Body of pancreas (tissue), 4 donors: ENCODE measurements around the gene GULP1.

Source experiments
- POLR2A ChIP-seq, 3 donors: fragments of 450-650 bp; IDR thresholded peaks; one replicate each; pipeline ENCODE4 v1.6.1; 2016; ENCODE audit warnings: antibody characterized with exemption in 3 of 3, mild to moderate bottlenecking in 2 of 3
- TF ChIP-seq, protein P1 (sequence below), 7 experiments: fragments of 450-650 bp in 4 of 7; fragments of 200-600 bp in 3 of 7; sonication (generic) in 3 of 7; IDR thresholded peaks; one replicate each; pipeline ENCODE4 v1.5.1; 2016 to 2019; ENCODE audit warnings: antibody characterized with exemption in 7 of 7

DNA sequence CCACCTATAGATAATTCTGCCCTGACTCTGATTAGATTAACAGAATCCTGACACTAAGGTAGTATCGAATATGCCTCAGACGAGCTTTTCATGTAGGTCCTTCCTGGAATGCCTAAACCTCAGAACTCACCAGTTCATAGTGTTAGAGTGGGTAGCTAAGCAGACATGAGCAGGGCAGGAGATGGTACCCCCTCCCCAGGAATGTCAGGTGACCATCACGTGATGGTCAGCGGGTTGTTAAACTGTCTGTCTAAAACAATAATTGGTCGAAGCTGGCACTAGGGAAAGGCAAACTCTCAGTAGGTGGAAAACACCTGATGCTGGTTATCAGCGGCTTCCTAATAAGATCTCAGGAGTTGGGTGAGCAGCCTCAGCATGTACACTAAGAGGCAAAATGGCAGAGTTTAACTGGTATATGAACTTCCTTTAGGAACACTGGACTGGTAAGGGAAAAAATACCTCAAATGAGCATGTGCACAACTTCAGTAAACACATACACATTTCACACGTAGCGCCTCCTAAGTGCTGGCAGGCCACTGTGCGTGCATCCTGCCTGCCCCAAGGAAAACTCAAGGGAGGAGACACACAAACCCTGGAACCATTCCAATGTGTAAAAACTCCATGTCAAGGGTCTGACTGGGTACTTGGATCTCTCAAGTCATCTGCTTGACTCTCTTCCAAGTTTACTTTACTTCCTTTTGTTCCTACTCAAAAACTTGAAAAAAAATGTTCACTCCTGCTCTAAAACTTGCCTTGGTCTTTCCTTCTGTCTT lies 339.5 kb downstream of the GULP1 start:
- TF ChIP-seq, protein P1, sequence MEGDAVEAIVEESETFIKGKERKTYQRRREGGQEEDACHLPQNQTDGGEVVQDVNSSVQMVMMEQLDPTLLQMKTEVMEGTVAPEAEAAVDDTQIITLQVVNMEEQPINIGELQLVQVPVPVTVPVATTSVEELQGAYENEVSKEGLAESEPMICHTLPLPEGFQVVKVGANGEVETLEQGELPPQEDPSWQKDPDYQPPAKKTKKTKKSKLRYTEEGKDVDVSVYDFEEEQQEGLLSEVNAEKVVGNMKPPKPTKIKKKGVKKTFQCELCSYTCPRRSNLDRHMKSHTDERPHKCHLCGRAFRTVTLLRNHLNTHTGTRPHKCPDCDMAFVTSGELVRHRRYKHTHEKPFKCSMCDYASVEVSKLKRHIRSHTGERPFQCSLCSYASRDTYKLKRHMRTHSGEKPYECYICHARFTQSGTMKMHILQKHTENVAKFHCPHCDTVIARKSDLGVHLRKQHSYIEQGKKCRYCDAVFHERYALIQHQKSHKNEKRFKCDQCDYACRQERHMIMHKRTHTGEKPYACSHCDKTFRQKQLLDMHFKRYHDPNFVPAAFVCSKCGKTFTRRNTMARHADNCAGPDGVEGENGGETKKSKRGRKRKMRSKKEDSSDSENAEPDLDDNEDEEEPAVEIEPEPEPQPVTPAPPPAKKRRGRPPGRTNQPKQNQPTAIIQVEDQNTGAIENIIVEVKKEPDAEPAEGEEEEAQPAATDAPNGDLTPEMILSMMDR (IDR thresholded peaks at IDR 0.05), result no peak
- no peak for TF ChIP-seq POLR2A (IDR thresholded peaks at IDR 0.05)
